SKM-1 treated with dmso at 0.1 percent for 144 hours (cell line): ENCODE results near the gene CYP46A1.
"Not testable (repeated sequence)": the region's sequence is repeated elsewhere in the genome, so short reads cannot be mapped to it uniquely, and the experiment has no call there.

ENCODE experiments used
- DNase-seq: peaks from one replicate; lab custom pipeline; 2025; ENCODE audit not compliant: unreplicated experiment; lab: John Stamatoyannopoulos, UW

CYP46A1 gene

DNA sequence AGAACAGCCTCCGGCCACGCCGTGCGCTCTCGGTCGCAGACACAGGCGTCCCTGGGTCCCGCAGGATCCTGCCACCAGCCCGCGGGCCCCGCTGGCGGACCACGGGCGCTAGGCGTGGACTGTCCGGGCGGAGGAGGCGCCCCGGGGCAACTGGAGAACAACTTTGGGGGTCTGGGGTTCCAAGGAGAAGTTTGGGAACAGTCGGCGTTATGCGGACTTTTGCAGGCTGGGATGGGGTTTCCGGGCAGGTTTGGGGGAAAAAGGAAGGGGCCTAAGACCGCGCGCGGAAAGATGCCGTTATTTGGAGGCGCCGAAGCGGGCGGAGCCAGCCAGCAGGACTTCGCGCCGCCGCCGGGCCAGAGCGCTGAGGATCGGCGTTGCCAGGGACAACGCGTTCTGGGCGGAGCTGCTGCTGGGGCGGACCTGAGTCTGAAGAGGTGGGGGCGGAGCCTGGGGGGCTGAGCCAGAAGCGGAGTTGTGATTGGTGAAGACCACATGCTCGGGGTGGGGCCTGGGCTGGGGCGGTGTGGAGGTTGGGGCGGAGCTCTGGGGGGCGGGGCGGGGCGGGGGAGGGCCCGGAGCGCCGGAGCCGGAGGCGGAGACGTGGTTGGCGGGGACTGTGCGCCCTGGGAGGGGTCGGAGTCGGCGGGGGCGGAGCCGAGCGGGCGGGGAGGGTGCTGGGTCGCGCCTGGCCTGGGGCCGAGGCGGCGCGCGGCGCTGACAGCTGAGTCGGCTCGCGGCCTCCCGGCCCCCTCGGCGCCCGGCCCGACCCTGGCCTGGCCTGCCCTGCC is at the start of gene CYP46A1:
TSS of gene CYP46A1 (plus strand) at position 680 of the 791 bp plus-strand sequence. CDS start 120 bp downstream, outside the sequence.
- peak; percentile 87 for DNase-seq

DNA sequence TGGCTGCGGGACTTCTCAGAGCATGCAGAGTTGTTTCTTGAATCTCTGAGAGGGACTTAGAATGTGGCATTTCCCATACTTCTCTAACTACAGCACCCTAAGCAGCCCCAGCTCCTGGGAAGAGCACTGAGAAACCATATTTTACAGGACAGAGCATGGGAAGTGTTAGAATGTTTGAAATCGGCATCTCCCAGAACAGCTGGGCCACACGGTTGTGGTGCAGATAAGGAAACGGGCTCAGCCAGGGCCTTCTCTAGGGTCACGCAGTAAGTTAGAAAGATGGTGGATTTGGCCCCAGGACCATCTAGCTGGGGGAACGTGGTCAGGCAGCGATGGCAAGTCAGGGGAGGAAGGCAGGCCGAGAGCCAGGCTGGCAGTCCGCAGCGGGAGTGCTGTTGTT is 49.7 kb upstream of the CYP46A1 start:
- DNase-seq, result no peak

DNA sequence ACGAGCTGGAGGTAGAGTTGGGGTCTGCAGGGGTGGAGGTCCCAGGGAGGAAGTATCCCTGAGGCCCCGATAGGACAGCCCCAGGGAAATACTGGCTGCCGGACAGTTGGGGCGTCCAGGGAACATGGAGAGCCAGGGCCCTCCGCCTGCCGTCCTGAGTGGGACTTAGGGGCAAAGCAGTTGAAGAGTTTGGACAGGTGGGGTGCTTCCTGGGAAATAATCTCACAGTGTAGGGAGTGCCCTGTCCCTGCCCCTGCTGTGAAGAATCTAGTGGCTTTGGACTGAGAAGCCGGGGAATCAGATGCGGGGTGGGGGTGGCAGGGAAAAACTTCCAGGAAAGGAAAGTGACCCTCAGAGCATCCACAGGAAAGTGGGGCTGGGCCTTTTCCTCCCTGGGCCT is 49.0 kb upstream of the CYP46A1 start:
- DNase-seq, result no peak

- peak; percentile 2 for DNase-seq
Observed at GRCh38 chr14:99636487-99636886, 47.6 kb upstream of the CYP46A1 start.

GRCh38 chr14:99637624-99638023 is 46.5 kb upstream of the CYP46A1 start:
- DNase-seq, result no peak

DNA sequence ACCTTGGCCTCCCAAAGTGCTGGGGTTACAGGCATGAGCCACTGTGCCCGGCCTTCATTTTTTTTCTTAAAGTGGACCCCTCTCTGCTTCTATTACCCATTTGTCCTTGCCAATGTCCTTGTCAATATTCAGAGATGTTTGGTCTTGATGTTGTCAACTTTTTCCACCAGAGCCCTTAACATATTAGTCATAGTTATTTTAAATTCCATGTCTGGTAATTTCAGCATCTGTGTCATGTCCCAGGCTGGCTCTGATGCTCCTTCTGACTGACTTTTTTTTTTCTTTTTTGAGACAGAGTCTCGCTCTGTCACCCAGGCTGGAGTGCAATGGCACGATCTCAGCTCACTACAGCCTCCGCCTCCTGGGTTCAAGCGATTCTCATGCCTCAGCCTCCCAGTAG is 41.3 kb upstream of the CYP46A1 start:
- DNase-seq, result not testable (repeated sequence)

DNA sequence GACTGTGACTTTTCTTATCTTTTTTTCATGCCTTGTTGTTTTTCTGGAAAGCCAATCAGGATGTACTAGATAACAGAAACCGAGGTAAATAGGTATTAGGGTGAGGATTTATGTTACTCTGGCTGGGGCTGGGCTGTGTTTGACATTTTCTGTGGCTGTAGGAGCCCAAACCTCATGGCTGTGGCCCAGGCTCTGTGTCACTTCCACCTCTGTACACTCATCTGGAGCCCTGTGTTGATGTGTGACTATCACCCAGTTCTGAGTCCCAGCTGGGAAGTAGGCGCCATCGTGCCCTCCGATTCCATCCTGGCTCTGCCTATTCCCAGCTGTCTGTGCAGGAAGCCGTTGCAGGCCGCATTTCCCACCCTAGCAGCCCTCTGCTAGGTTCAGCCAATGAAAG is 40.8 kb upstream of the CYP46A1 start:
- no peak for DNase-seq

DNA sequence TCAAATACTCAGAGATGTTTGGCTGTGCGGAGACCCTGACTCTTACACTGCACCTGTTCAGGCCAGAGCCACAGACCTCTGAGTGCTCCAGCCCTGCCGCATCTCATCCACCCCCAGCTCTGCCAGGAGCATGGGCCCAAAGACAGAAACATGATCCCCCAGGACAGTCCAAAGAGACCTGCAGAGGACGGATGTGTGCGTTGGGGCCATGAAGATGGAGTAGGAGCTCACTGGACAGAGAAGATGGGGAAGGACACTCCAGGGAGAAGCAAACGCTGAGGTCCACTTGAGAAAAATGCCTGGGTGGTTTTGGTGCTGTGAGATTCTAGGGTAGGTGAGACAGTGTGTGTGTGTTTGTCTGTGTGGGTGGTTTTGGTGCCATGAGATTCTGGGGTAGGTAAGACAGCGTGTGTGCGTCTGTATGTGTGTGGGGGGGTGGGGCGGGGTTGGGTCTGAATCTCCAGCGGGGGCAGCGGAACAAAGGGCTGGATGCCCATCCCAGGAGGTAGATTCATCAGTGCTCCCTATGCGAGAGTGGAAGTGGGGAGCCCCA is 40.0 kb upstream of the CYP46A1 start:
- DNase-seq, result no peak

DNA sequence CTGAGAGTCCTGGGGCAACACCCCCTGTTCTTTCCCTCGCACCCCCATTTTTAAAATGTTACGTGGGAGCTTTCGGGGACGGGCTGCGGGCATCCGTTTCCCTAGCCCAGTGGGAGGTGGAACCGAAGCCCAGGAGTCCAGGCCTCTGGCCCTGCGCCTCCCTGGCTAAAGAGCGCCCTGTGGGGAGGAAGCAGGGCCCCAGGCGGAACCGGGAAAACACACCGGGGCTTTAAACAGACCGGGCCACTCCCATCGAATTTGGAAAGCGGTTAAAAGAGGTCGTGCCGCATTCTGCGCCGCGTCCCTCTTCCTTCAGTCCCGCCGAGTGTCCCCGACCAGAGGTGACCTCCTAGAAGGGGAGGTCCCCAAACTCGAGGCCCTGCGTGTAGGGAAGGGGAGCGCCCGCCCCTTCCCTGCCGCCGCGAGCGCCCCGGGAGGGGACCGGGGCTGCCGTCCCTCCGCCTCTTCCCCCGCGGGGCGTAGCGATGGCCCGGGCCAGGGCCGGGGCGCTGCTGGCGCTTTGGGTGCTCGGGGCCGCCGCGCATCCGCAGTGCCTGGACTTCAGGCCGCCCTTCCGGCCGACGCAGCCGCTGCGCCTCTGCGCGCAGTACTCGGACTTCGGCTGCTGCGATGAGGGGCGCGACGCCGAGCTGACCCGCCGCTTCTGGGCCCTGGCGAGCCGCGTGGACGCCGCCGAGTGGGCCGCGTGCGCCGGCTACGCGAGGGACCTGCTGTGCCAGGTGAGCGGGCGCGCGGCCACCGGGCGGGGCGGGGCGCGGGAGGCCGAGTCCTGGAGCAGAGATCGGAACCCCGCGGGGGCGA is 39.2 kb upstream of the CYP46A1 start, which contains the start of gene HHIPL1:
TSS of gene HHIPL1 (plus strand) at position 407 of the 822 bp plus-strand sequence. CDS start at position 486, 79 bp downstream.
- DNase-seq, result no peak

GRCh38 chr14:99645545-99646505 is 38.3 kb upstream of the CYP46A1 start:
- DNase-seq, result no peak

- DNase-seq, result no peak
Observed at GRCh38 chr14:99647411-99647810, 36.7 kb upstream of the CYP46A1 start.

DNA sequence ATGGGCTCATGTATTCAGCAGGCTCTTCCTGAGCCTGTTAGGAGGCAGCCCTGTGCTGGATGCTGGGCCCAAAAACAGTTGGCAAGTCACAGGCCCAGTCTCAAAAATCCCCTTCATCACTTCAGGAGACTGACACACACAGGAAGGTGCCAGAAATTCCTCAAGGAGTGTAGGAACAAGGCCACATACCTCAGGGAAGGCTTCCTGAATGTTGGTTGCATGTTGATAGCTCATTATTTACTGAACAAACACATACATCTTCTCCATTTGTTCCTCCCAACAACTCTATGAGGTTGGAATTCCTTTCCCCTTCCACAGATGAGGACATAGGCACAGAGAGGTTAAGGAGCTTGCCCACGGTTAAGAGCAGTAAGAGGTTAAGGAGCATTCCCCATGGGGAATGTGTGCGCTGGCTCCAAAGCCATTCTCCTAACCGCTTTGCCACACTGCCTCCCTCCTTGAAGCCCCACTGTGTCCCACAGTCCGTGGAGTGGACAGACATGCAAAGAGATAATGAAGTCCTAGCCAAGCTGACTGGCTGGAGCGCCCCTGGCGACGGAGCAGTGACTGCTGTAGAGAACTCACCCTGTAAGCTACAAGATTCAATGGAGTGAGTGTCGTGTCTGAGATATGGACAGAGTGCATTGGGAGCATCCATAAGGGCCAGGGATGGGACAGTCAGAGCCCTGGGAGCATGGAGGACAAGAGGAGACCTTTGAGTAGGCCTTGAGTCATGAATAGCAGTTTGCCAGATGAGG is 35.9 kb upstream of the CYP46A1 start:
- DNase-seq, result no peak

DNA sequence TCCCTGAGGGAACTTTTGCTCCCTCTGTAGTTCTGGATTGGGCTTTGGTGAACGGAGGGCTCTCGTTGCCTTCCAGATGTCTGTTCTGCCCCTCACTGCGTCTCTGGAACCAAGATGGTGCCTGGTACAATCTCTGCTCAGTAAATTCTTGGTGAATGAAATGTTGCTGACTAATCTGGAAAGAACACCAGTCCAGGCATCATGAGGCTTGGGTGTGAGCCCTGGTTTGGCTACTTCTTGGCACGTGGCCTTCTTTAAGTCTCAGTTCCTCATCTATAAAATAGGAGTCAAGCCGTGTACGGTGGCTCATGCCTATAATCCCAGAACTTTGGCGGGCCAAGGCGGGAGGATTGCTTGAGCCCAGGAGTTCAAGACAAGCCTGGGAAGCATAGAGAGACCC is 34.9 kb upstream of the CYP46A1 start:
- DNase-seq, result no peak

DNA sequence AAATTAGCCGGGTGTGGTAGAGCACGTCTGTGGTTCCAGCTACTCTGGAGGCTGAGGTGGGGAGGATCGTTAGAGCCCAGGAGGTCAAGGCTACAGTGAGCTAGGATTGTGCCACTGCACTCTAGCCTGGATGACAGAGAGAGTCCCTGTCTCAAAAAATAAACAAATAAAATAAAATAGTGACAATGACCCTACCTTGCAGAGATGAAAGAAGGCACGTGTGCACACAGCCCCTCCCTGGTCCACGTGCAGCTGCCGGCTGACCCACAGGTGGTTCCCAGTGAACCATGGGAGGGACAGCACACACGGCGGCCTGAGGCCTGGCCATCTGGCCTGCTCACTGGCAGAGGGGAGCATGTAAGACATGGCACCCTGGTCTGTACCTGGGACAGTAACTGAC is 34.5 kb upstream of the CYP46A1 start:
- no peak for DNase-seq

GRCh38 chr14:99650189-99650588 is 33.9 kb upstream of the CYP46A1 start:
- no peak for DNase-seq

GRCh38 chr14:99651953-99652746 is 31.9 kb upstream of the CYP46A1 start:
- DNase-seq, result no peak

DNA sequence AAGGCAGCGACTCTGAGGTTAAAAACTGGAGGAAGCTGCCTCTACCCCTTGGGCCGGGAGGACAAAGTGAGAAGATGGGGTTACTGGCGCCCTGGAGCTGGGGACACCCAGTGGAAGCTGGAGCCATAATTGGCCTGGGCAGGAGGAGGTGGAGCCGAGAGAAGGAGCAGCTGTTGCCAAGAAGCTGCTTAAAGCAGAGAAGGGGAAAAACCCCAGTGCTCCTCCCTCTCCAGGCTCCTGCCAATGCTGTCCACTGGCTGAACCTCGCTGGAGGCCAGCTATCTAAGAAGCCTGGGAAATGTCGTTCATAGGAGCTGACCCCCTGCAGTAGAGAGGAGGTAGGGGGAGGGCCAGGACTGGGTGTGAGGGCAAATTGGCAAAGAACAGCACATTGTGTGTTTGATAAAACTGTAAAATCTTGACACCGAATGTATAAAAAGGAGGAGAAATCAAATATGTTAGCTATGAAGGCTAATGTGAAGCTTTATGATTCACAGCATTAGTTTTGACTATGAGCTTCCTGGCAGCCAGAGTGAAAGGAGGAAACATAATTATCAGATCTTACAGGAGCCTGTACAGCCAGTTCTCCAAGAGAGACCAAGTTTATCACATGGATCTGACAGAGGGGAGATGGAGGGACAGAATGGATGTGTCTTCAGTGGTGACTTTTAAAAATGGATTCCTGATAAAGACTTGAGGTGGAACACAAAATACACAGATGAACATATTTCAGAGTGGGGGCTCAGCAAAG is 29.7 kb upstream of the CYP46A1 start:
- DNase-seq, result no peak

DNA sequence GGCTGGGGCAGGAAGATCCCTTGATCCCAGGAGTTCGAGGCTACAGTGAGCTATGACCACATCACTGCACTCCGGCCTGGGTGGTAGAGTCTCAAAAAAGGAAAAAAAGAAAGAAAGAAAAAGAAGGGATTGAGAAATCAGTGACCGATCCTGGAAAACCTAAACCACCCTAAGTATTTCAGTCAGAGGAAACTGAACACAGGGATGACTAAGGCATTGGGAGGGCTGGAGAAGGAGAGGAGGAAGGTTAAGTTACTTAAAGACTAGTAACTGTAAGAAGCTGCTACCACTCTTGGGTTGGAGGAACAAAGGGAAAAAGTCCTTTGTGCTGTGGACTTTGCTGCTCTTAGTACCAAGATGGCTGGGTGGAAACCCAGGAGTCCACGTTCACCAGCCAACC is 28.6 kb upstream of the CYP46A1 start:
- no peak for DNase-seq
